ENCODE data around the gene ANGPTL3. TPM values are rescaled to one million over a fixed set of nuclear protein-coding genes. Genes with fewer than 3 reads are reported as not detected.

ANGPTL3 gene
- total RNA-seq, 1 donor from 2014 or later = not detected

GRCh38 chr1:62613890-62614289, 16.6 kb downstream of the ANGPTL3 start:
- no peak for DNase-seq (ENCODE audit: low spot score)
- intact Hi-C loops (cut with DNase I) = no loop called here

GRCh38 chr1:62621907-62622306, 24.6 kb downstream of the ANGPTL3 start:
- intact Hi-C loops (cut with DNase I) = no loop called here
- no peak for DNase-seq (ENCODE audit: low spot score)

GRCh38 chr1:62625415-62625814, 28.1 kb downstream of the ANGPTL3 start:
- intact Hi-C loops (cut with DNase I) = no loop called here
- no peak for DNase-seq (ENCODE audit: low spot score)

GRCh38 chr1:62628506-62628905, 31.2 kb downstream of the ANGPTL3 start:
- no peak for DNase-seq (ENCODE audit: low spot score)
- intact Hi-C loops (cut with DNase I) = no loop called here

GRCh38 chr1:62637392-62638105, 40.2 kb downstream of the ANGPTL3 start:
- DNase-seq (ENCODE audit: low spot score) = no peak
- intact Hi-C loops (cut with DNase I) = no loop called here

GRCh38 chr1:62643283-62643682, 46.0 kb downstream of the ANGPTL3 start:
- DNase-seq (ENCODE audit: low spot score) = no peak

GRCh38 chr1:62652387-62652786, 55.1 kb downstream of the ANGPTL3 start:
- intact Hi-C loops (cut with DNase I) = no loop called here
- no peak for DNase-seq (ENCODE audit: low spot score)

More at GRCh38 chr1:62643283-62643682, 46.0 kb downstream of the ANGPTL3 start:
- intact Hi-C loops (cut with DNase I) = no loop called here

GRCh38 chr1:62654744-62655143, 57.4 kb downstream of the ANGPTL3 start:
- intact Hi-C loops (cut with DNase I) = no loop called here
- no peak for DNase-seq (ENCODE audit: low spot score)

Other genes with a start within 250 kb of the ANGPTL3 start
- gene USP1, start 160.5 kb upstream of the ANGPTL3 start, total RNA-seq = 15.0 TPM
- gene DOCK7, start 90.9 kb downstream of the ANGPTL3 start, total RNA-seq = 12.8 TPM
- 7.6 TPM for gene ATG4C, start 186.6 kb downstream of the ANGPTL3 start, total RNA-seq

Measured in cardiac septum (tissue), 1 donor.